ENCODE data around the gene CBLC. TPM values are rescaled to one million over a fixed set of nuclear protein-coding genes. Genes with fewer than 3 reads are reported as not detected.

The CBLC gene
- total RNA-seq, 1 experiment from 2014 or later, result 42.3 TPM

DNA sequence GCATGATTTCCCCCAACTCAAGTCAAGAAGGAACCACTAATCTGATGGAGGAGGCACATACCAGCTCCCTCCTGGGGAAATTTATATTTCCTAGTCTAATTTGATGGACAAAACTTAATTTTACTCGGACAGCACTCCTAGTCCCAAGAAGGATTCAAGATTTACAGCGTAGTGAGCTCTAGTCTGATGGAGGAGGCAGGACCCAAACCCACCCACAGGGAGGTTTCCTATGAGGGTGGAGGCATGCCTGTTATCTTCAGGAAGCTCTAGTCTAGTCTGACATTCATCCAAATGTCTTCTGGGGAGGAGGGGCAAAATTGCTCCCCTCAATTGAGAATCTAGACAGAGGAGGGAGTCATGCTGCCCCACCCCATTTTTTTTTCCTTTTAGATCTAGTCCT lies 39.6 kb upstream of the CBLC start:
- no peaks in the 10 kb centered on the region for H3K27me3 Mint-ChIP-seq (ENCODE audit: insufficient read depth, unreplicated experiment)
- no peak overlapping the region for H3K4me3 Mint-ChIP-seq (ENCODE audit: unreplicated experiment)
- BruUV-seq (replicated peaks), result no TSS peak
- no peak overlapping the region for H3K27ac Mint-ChIP-seq (ENCODE audit: unreplicated experiment)
- H3K4me3 ChIP-seq (ENCODE audit: low read depth, low read length), result no peak overlapping the region
- H3K36me3 Mint-ChIP-seq (ENCODE audit: insufficient read depth, unreplicated experiment), result peaks cover 15% of the 10 kb centered on the region
- peaks cover 44% of the 10 kb centered on the region for H3K4me1 ChIP-seq
- no peaks in the 10 kb centered on the region for H3K27me3 ChIP-seq (replicated peaks; ENCODE audit: control insufficient read depth, insufficient read depth, low read length)
- DNase-seq, result no peak
- intact Hi-C loops (cut with micrococcal nuclease; ENCODE audit: unreplicated experiment), result no loop called here
- H3K9me3 ChIP-seq, result no peaks in the 10 kb centered on the region
- POLR2A ChIA-PET, result no interaction called here
- no peaks in the 10 kb centered on the region for H3K9me3 Mint-ChIP-seq (ENCODE audit: unreplicated experiment)
- H3K36me3 ChIP-seq (ENCODE audit: control insufficient read depth, insufficient read depth, low read length), result no peaks in the 10 kb centered on the region
- peaks cover 18% of the 10 kb centered on the region for H3K4me1 Mint-ChIP-seq (ENCODE audit: low read depth, unreplicated experiment)
- CTCF ChIA-PET, result interaction anchor here (0.6 to 1.9 kb wide), 2 partner anchors 12 to 14 kb away, joined by 4 to 12 read pairs; no protein-coding TSS in a partner anchor
- TF ChIP-seq, protein P1, sequence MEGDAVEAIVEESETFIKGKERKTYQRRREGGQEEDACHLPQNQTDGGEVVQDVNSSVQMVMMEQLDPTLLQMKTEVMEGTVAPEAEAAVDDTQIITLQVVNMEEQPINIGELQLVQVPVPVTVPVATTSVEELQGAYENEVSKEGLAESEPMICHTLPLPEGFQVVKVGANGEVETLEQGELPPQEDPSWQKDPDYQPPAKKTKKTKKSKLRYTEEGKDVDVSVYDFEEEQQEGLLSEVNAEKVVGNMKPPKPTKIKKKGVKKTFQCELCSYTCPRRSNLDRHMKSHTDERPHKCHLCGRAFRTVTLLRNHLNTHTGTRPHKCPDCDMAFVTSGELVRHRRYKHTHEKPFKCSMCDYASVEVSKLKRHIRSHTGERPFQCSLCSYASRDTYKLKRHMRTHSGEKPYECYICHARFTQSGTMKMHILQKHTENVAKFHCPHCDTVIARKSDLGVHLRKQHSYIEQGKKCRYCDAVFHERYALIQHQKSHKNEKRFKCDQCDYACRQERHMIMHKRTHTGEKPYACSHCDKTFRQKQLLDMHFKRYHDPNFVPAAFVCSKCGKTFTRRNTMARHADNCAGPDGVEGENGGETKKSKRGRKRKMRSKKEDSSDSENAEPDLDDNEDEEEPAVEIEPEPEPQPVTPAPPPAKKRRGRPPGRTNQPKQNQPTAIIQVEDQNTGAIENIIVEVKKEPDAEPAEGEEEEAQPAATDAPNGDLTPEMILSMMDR (IDR thresholded peaks at IDR 0.05; ENCODE audit: insufficient read depth in 1 of 2, low read depth in 1 of 2, low read length in 1 of 2, severe bottlenecking in 1 of 2, unreplicated experiment in 1 of 2), result no peak

DNA sequence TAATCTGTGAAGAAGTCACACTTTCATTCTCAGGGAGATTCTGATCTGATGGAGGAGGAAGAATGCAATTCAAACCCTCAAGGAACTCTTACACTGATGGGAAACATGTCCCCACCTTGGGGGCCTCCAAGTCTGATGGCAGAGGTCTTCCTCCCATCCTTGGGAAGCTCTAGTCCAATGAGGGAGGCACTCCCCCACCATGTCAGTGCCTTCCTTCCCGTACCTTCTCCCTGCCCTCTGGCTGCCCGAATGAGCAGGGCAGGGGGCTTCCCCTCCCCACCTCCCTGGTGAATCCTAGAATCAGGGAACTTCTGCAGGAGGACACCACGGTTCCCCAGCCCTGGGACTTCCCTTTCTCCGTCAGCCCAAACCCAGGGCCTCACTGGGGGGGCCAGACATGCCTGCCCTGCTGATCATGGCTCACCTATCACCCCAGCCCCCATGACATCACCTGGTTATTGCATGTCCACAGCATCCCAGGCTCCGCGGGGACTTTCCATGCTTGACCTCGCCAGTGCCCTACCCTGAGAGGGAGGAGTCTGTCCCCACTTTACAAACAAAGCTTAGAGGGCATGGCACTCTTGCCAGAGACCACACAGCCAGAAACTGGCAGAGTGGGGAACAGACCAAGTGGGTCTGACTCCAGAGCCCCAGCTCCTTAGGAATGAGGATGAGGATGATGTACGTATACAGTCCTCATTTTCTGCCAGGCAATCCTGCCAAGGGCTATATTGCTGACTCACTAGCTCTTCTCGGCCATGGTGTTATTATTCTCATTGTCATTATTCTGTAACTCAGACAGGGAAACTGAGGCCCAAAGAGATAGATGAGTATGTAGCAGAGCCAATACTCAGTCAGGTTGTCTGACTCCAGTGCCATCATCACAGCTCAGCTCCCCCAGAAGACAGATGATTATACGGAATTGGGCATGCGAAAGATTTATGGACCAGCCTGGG lies 38.8 kb upstream of the CBLC start:
- ChIA-PET CTCF (interaction anchor here (0.6 to 1.9 kb wide), 6 partner anchors 12 to 43 kb away, joined by 3 to 12 read pairs (median 4); no protein-coding TSS in a partner anchor), POLR2A (no interaction called here)
- Mint-ChIP-seq H3K9me3 (ENCODE audit: unreplicated experiment) (no peaks in the 10 kb centered on the region), H3K27ac (ENCODE audit: unreplicated experiment) (no peak overlapping the region), H3K36me3 (ENCODE audit: insufficient read depth, unreplicated experiment) (peaks cover 15% of the 10 kb centered on the region), H3K4me1 (ENCODE audit: low read depth, unreplicated experiment) (peaks cover 19% of the 10 kb centered on the region), H3K27me3 (ENCODE audit: insufficient read depth, unreplicated experiment) (no peaks in the 10 kb centered on the region), H3K4me3 (ENCODE audit: unreplicated experiment) (no peak overlapping the region)
- TF ChIP-seq, protein P1 (IDR thresholded peaks at IDR 0.05; ENCODE audit: insufficient read depth in 1 of 2, low read depth in 1 of 2, low read length in 1 of 2, severe bottlenecking in 1 of 2, unreplicated experiment in 1 of 2), result no peak
- H3K27me3 ChIP-seq (replicated peaks; ENCODE audit: control insufficient read depth, insufficient read depth, low read length), result no peaks in the 10 kb centered on the region
- intact Hi-C loops (cut with micrococcal nuclease; ENCODE audit: unreplicated experiment), result no loop called here
- H3K4me1 ChIP-seq, result peaks cover 51% of the 10 kb centered on the region
- BruUV-seq (replicated peaks), result no TSS peak
- no peaks in the 10 kb centered on the region for H3K36me3 ChIP-seq (ENCODE audit: control insufficient read depth, insufficient read depth, low read length)
- no peak for DNase-seq
- H3K9me3 ChIP-seq, result no peaks in the 10 kb centered on the region
- H3K4me3 ChIP-seq (ENCODE audit: low read depth, low read length), result no peak overlapping the region

DNA sequence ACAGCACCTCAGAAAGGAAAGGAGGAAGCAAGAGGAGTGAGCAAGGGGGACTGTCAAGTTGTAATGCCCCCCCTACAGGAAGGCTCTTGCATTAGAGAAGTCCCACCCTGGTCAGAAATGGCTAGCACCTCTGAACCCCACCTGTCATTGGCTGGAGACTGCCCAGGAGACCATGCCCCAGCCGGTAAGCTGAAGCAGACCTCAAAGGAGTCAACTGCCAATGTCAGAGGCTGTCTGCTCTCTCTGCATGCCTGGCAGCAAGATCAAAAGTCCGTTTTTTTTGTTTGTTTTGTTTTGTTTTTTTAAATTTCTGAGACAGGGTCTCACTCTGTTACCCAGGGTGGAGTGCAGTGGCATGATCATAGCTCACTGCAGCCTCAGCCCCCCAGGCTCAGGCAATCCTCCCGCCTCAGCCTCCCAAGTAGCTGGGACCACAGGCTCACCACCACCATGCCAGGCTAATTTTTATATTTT lies 37.3 kb upstream of the CBLC start:
- Histone ChIP-seq H3K27me3 (replicated peaks; ENCODE audit: control insufficient read depth, insufficient read depth, low read length) (no peaks in the 10 kb centered on the region), H3K9me3 (no peaks in the 10 kb centered on the region), H3K4me1 (peaks cover 56% of the 10 kb centered on the region), H3K4me3 (ENCODE audit: low read depth, low read length) (no peak overlapping the region), H3K36me3 (ENCODE audit: control insufficient read depth, insufficient read depth, low read length) (no peaks in the 10 kb centered on the region)
- no peaks in the 10 kb centered on the region for H3K27me3 Mint-ChIP-seq (ENCODE audit: insufficient read depth, unreplicated experiment)
- H3K36me3 Mint-ChIP-seq (ENCODE audit: insufficient read depth, unreplicated experiment), result peaks cover 15% of the 10 kb centered on the region
- no peaks in the 10 kb centered on the region for H3K9me3 Mint-ChIP-seq (ENCODE audit: unreplicated experiment)
- CTCF ChIA-PET, result interaction anchor here (1.0 kb wide), 1 partner anchor 27 kb away, joined by 3 read pairs; no protein-coding TSS in a partner anchor
- intact Hi-C loops (cut with micrococcal nuclease; ENCODE audit: unreplicated experiment), result no loop called here
- H3K27ac Mint-ChIP-seq (ENCODE audit: unreplicated experiment), result no peak overlapping the region
- peaks cover 21% of the 10 kb centered on the region for H3K4me1 Mint-ChIP-seq (ENCODE audit: low read depth, unreplicated experiment)
- no TSS peak for BruUV-seq (replicated peaks)
- H3K4me3 Mint-ChIP-seq (ENCODE audit: unreplicated experiment), result no peak overlapping the region
- no peak for DNase-seq
- TF ChIP-seq, protein P1 (IDR thresholded peaks at IDR 0.05; ENCODE audit: insufficient read depth in 1 of 2, low read depth in 1 of 2, low read length in 1 of 2, severe bottlenecking in 1 of 2, unreplicated experiment in 1 of 2), result no peak
- POLR2A ChIA-PET, result interaction anchor here (0.6 to 1.0 kb wide), 2 partner anchors 12 to 15 kb away, joined by 3 to 9 read pairs; no protein-coding TSS in a partner anchor
